Endothelial cell (in vitro differentiated cells): ENCODE results near the gene HAND1. TPM values are rescaled to one million over a fixed set of nuclear protein-coding genes. Genes with fewer than 3 reads are reported as not detected.

Experiments
- DNase-seq: peaks from one replicate; pipeline ENCODE4 v3.0.0; 2021; ENCODE audit warnings: low spot score
- H3K27ac Mint-ChIP-seq: one replicate; pipeline ENCODE4 v1.8.0; 2021; ENCODE audit warnings: mixed read lengths, inconsistent platforms; ENCODE audit not compliant: unreplicated experiment
- H3K27me3 Mint-ChIP-seq: one replicate; pipeline ENCODE4 v1.8.0; 2021; ENCODE audit warnings: mild to moderate bottlenecking, moderate library complexity, mixed read lengths, inconsistent platforms; ENCODE audit not compliant: unreplicated experiment
- H3K36me3 Mint-ChIP-seq: one replicate; pipeline ENCODE4 v1.8.0; 2021; ENCODE audit warnings: mild to moderate bottlenecking, low read depth, mixed read lengths, inconsistent platforms; ENCODE audit not compliant: unreplicated experiment
- H3K4me1 Mint-ChIP-seq: one replicate; pipeline ENCODE4 v1.8.0; 2021; ENCODE audit warnings: mild to moderate bottlenecking, mixed read lengths, inconsistent platforms; ENCODE audit not compliant: unreplicated experiment
- H3K4me3 Mint-ChIP-seq: one replicate; pipeline ENCODE4 v1.8.0; 2021; ENCODE audit warnings: mild to moderate bottlenecking, mixed read lengths, inconsistent platforms; ENCODE audit not compliant: unreplicated experiment
- H3K9me3 Mint-ChIP-seq: one replicate; pipeline ENCODE4 v1.8.0; 2021; ENCODE audit warnings: mixed read lengths, inconsistent platforms; ENCODE audit not compliant: unreplicated experiment
- total RNA-seq: library from RNA; stranded (reverse); fragmentation: NEBNext Ultra II Directional; extraction: Animal tissue kit (Norgen Biotek cat#: 25700); gene quantifications from one replicate; pipeline ENCODE4 v1.2.1, GENCODE V29; 2021; ENCODE audit not compliant: unreplicated experiment
- TF ChIP-seq, protein P1 (sequence below): fragments of 200-600 bp; sonication (generic); IDR thresholded peaks from one replicate; pipeline ENCODE4 v1.5.0; 2021; ENCODE audit warnings: antibody characterized with exemption; ENCODE audit not compliant: unreplicated experiment

The HAND1 gene
- total RNA-seq, 1 donor from 2014 or later = 0.95 TPM

DNA sequence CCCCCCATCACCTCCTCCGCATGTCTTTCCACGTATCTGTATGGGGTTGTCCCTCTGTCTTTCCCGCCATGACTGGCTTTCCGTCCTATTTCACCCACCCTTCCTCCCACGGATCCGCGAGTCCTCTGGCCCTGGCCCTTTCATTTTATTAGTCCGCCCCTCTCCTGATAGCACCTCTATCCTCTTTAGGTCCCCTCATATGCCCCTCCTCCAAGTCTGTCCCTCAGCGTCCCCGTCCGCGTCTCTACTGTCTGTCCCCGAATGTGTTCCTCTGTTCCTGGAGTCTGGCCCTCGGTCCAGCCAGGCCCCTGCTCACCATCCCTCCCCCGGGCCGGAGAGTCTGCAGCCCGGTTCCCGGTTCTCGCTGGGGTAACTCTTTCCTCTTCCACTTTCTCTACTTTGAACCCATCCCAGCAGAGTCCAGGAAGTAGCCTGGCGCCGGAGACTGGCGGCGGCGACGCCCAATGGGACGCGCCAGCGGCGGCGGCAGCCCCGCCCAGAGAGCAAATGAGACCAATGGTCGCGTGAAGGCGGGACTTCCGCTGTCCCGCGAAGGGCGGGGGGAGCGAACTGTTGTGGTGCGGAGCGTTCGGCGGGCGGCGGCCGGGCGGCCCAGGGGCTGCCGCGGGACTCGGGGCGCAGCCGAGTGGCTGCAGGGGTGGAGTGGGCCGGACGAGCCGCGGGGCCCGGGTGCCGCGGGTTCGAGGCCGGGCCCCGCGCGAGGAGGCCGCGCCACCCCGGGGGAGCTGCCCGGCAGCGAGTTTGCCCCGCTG is 32.4 kb downstream of the HAND1 start, which contains the start of gene SAP30L:
Gene SAP30L, plus strand, starts transcription at position 576 of the 773 bp plus-strand sequence. CDS start 608 bp downstream, outside the sequence.
- Mint-ChIP-seq H3K27me3 (peaks cover 2% of the 10 kb centered on the region), H3K4me1 (peaks cover 22% of the 10 kb centered on the region)
- TF ChIP-seq, protein P1, sequence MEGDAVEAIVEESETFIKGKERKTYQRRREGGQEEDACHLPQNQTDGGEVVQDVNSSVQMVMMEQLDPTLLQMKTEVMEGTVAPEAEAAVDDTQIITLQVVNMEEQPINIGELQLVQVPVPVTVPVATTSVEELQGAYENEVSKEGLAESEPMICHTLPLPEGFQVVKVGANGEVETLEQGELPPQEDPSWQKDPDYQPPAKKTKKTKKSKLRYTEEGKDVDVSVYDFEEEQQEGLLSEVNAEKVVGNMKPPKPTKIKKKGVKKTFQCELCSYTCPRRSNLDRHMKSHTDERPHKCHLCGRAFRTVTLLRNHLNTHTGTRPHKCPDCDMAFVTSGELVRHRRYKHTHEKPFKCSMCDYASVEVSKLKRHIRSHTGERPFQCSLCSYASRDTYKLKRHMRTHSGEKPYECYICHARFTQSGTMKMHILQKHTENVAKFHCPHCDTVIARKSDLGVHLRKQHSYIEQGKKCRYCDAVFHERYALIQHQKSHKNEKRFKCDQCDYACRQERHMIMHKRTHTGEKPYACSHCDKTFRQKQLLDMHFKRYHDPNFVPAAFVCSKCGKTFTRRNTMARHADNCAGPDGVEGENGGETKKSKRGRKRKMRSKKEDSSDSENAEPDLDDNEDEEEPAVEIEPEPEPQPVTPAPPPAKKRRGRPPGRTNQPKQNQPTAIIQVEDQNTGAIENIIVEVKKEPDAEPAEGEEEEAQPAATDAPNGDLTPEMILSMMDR = no peak

DNA sequence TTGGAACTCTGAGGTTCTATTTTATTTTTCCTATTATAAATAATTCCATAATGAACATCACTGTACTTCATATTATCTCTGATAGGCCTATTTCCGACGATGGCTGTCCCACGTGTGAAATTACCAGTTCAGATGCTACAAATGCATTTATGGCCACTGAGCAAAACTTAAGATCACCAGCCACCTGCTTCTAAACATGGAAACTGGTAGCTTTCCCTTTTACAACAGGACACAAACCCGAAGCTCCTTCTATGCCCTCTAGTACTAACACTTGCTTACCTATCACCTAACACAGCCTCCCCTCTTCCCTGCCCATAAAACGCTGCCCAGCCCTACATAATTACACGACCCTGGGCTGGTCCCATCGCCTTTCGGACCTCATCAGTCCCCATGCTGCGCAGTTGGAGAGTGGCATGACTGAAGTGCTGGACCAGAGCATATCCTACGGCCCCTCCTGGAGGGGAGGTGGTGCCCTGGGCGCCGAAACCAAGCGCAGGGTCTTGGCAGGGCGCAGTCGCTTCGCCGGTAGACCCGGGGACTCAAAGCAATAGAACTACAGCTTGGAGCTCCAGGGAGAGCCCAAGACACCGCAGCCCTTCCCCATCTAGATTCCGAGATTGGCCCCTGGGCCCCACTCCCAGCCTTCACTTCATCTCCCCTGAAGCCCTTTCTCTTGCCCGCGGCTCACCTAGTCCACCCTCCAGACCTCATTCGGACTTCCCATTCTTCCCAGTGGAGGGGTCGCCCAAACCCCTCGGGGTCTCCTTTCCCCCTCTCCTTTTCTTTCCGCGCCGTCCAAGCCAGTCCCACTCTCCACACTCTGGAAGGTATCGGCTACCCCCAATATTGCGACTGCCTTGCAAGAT is 33.2 kb downstream of the HAND1 start:
- H3K4me3 Mint-ChIP-seq = peak overlapping the region; percentile 100
- TF ChIP-seq, protein P1 = no peak
- DNase-seq = peak; percentile 28
- H3K36me3 Mint-ChIP-seq = peaks cover 9% of the 10 kb centered on the region
- H3K4me1 Mint-ChIP-seq = peaks cover 19% of the 10 kb centered on the region
- H3K27me3 Mint-ChIP-seq = peaks cover 2% of the 10 kb centered on the region
- H3K9me3 Mint-ChIP-seq = no peaks in the 10 kb centered on the region
- H3K27ac Mint-ChIP-seq = no peak overlapping the region

More for the DNA sequence above, 32.4 kb downstream of the HAND1 start, which contains the start of gene SAP30L:
- no peak within 1 kb of the TSS for H3K27ac Mint-ChIP-seq
- H3K4me3 Mint-ChIP-seq = peak within 1 kb of the TSS; percentile 100
- no peaks in the 10 kb centered on the region for H3K9me3 Mint-ChIP-seq
- peak; percentile 97 for DNase-seq
- peaks cover 9% of the 10 kb centered on the region for H3K36me3 Mint-ChIP-seq

DNA sequence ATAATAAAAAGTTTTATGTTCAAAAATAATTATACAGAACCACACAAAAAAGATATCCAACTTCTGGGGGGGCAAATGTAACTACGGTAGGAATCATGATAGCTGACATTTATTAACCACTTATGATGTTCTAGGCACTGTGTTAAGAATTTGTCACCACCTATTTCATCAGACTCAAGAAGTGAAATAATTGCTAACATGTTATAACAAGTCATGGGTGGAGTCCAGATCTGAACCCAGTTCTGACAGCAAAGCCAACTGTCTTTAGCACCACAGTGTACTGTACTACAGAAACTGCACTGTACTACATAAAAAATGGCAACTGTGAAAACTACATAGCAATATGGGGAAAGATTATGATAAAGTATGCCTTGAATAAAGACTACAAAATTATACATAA is 35.2 kb downstream of the HAND1 start:
- peaks cover 2% of the 10 kb centered on the region for H3K27me3 Mint-ChIP-seq
- H3K4me1 Mint-ChIP-seq = peaks cover 17% of the 10 kb centered on the region
- no peak overlapping the region for H3K27ac Mint-ChIP-seq

DNA sequence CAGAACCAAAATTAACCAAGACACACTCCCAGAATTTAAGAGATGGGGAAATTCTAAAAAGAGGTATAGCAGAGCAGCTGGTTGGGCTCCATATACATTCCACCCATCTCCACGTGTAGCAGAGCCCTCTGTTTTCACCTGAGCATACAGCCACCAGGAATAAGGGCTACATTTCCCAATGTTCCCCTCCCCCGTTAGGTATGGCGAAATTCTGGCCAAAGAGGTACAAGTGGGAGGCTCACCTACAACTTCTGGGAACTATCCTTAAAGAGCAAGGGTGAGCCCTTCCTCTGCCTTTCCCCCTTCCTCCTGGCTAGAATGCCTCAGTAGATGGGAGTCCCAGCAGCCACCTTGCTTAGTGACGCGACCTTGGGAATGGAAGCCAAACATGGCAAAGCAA is 37.5 kb downstream of the HAND1 start:
- TF ChIP-seq, protein P1 = no peak
- Mint-ChIP-seq H3K4me3 (no peak overlapping the region), H3K27ac (no peak overlapping the region), H3K36me3 (peaks cover 28% of the 10 kb centered on the region), H3K27me3 (peaks cover 2% of the 10 kb centered on the region), H3K4me1 (peaks cover 13% of the 10 kb centered on the region), H3K9me3 (no peaks in the 10 kb centered on the region)
- DNase-seq = no peak

More for the DNA sequence above, 35.2 kb downstream of the HAND1 start:
- Mint-ChIP-seq H3K36me3 (peaks cover 13% of the 10 kb centered on the region), H3K9me3 (no peaks in the 10 kb centered on the region), H3K4me3 (no peak overlapping the region)
- no peak for DNase-seq
- TF ChIP-seq, protein P1 = no peak
